ENCODE measurements around the gene NPS.

The NPS gene

DNA sequence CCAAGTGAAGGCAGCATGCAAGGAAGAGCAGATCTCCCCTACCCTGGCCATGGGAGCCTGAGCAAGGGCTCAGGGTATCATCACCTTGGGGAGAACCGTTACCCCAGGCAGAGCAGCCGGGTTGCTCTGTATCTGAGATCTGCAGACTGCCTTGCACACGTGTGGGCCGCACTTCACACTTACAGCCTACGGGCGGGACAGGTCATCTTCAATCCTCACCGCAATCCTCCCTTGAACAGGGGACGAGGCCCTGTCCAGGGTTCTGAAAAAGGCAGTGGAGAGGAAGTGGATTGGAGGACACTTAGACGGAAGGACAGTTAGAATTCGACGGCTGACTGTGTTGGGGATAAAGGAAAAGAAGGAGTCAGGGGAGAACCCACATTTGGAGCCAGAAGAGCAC is 51.4 kb downstream of the NPS start:
- in situ Hi-C loops (cut with HindIII; ENCODE audit: low pct_unique_long_range_greater_than_20kb, low sequenced_read_pairs): no loop called here
- TF ChIP-seq JUND (IDR thresholded peaks at IDR 0.05; ENCODE audit: low read depth): no peak
- DNase-seq (ENCODE audit: low read depth in 1 of 2, low spot score in 1 of 2): peak in 1 of 2 experiments; percentile 47
